HS-27A (cell line): Measurements from ENCODE around the gene LDLRAP1.

ENCODE experiments used
- DNase-seq: peaks from one replicate; pipeline ENCODE4 v3.0.0-alpha.2; 2012; ENCODE audit warnings: low read depth, missing footprints

The LDLRAP1 gene

DNA sequence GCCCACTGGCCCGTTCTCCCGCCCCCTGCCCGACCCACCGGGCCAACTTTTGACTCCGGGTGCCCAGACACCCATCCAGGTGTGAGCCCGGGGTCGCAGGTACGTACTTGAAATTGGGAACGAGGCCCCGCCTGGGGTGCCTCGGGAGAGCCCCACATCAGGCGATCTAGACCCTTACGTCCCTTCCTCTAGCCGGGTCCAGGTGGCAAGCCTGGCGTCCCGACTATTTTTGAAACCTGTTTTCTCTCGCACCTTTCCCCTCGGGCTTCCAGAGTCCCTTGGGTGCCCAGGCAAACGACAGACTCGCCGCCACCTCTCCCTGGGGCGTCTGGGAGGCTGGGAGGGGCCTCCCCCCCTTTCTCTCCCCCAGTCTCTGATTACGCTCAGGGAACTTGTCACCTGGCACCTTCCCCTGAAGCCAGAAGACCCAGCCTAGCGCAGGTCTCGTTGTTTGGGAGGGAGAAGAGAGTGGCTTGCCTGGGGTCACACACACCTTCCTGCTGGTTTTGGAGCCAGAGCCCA, 898 bp downstream of the LDLRAP1 start:
- no peak for DNase-seq

GRCh38 chr1:25544819-25545218, 1.4 kb downstream of the LDLRAP1 start:
- no peak for DNase-seq

GRCh38 chr1:25545767-25546166, 2.4 kb downstream of the LDLRAP1 start:
- DNase-seq: no peak

DNA sequence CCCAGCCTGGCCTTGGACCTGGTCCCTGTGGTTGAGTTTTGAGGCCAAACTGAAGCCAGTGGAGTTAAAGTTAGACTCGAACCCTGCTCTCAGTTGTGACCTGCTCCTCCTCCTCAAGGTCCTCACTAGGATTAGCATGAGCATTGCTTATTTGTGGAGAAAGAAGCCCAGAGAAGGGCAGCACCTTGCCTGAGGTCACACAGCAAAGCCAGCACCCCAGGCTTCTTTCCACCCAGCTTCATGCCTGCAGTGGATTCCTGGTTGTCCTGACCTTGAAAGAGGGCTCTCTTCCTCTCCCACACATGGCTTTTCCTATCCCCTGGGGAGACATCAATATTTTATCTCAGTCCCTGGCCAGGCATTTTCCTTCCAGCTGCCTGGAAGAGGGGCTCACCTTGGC, 2.8 kb downstream of the LDLRAP1 start:
- no peak for DNase-seq

- no peak for DNase-seq
These were observed 5.2 kb downstream of the LDLRAP1 start for GRCh38 chr1:25548601-25549000.

DNA sequence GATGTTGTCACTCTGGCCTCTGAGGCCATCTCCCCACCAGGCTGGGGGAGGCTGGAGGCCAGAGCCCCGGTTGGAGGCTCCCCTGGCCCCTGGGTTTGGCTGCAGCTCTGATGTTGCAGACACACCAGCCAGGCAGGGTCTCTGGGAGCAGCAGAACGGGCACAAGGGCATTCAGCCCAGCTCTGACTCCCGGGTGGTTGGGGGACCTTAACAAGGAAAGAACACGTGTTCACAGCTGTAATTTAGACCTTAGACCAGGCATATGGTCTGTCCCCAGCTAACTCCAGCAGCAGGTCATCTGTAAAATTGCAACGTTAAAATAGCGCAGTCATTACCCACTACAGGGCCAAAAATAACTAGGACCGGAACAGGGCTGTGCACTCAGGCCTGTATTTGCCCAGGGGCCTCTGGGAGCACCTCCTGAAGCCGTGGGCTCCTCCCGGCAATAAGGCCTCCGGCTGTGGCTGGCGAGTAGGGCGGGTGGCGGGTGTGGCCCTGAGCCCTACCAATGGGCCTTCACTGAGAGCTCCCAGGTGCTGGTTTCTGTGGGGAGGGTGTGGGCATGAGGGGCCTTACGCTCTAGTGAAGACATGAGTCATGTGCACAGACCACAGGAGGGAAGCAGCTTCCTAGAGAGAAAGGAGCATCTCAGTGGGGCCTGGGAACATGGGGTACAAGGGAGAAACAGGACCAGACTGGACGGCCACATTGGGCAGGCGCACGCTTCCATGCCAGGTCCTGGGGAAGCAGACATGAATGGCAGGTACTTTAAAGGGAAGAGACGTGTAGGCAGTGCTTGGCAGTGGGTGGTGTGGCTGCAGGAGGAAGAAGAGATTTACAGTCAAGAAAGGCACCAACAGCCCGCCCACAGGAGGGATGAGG, 6.1 kb downstream of the LDLRAP1 start:
- DNase-seq: peak; percentile 64

GRCh38 chr1:25550155-25550506, 6.7 kb downstream of the LDLRAP1 start:
- peak; percentile 64 for DNase-seq

GRCh38 chr1:25550683-25551310, 7.4 kb downstream of the LDLRAP1 start:
- peak; percentile 79 for DNase-seq

DNA sequence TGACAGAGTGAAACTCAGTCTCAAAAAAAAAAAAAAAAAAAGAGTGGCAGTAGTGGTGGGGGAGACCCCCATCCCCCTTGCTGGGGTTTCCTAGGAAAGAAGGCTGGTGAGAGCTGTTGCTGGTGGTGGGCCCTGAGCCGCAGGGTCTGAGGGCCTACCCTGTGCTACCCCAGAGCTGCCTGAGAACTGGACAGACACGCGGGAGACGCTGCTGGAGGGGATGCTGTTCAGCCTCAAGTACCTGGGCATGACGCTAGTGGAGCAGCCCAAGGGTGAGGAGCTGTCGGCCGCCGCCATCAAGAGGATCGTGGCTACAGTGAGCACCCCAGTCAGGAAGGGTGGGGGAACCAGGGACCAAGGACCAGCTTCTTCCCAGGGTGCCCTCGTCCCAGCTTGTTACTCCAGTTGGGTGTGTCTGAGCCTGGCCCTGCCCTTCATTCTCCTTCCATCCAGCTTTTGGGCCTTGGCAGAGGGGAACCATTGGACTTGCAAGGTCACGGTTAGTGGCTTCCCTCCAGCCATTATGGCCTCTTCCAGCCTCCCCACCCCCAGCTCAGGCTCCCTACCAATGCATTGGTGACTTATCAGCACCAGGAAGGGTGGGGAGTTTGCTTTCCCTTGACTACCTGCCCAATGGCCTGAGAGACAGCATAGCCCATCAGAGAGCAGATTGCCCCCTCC, 10.5 kb downstream of the LDLRAP1 start:
- DNase-seq: no peak

DNA sequence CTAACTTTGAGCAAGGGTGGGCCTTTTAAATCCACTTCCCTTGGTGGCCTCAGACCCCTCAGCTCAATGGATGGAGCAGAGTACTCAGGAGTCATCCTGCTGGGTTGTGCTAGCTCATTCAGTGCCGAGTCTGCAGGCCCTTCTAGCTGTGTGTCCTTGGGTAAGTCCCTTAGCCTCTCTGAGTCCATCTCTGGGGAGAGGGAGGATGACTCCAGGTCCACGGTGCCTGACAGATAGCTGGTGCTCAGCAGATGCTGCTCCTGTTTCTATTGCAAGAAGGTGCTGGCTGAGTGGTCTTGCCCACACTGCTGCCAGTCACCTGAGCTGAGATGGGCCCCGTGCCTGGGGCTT, 11.0 kb downstream of the LDLRAP1 start:
- no peak for DNase-seq

DNA sequence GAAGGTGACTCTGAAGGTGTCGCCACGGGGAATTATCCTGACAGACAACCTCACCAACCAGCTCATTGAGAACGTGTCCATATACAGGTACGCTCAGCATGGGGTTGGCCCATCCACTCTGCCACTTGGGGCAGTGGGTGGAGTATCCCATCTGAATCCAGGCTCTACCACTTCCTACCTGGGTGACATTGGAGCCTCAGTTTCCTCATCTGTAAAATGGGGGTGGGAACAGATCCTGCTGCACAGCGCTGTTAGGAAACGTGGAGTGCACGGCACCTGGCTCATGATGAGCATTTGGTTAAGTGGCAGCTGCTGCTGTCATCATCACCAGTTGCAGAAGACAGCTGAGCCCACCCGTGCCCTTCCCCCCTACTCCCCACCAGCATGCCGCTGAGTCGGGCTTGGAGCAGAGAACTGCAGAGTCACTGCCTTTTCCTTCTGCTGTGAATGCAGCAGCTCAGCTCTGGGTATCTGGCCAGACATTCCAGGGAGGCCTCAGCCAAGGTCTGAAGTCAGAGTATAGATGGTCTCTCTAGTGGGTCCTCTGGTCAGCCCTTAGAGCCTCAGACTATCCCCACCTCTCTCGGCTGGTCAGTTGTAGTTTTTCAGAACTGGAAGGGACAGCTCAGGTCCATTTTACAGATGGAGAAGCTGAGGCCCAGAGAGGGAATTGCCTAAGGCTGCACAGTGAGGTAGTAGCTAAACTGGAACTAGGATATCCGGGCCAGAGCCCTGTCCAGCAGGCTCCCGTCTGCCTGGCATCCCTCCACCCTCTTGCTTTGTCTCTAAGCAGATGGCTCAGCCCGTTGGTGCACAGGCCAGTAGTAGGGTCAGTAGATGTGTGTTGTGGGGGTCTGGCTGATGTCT, 11.7 kb downstream of the LDLRAP1 start:
- no peak for DNase-seq

DNA sequence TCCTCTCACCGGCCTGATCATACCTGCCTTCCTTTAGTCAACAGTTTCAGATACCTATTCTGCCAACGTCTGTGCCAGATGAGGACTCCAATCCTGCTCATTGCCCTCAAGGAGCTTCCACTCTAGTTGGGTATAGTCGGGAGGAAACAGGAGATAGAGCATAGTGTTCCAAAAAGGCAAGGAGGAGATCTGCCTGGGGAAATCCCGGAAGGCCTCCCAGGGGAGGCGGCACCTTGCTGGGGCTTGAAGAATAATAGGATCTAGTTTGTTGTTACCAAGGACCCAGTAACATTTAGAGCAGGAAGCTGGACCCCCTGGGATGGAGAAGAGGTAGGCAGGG, 12.3 kb downstream of the LDLRAP1 start:
- no peak for DNase-seq

- no peak for DNase-seq
These were observed 12.8 kb downstream of the LDLRAP1 start for GRCh38 chr1:25556132-25556670.

DNA sequence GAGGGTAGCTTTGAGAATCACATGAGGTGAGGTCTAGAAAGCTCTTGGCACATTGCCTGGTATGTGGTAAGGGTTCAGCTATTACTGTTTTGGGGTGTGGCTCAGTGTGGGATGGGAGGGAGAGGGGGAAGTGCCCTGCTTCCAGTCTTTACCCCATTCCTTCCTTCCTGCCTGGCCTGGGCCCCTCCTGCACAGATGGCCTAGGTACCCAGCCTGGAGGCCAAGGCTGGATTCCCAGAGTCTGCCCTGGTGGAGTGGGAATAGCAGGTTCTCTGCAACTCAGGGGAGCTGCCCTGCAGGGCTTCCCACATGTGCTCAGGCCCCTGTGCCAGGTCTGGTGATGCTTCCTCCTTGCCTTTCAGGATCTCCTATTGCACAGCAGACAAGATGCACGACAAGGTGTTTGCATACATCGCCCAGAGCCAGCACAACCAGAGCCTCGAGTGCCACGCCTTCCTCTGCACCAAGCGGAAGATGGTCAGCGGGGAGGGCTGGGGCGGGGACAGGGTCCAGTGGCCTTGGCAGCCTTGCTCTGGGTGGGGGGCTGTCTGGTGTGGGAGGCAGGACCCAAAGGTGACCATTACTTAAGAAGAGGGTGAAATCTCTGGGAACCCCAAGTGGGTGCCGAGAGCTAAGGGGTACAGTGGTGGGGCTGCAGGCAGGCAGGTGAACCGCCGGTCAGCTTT, 13.5 kb downstream of the LDLRAP1 start:
- DNase-seq: peak; percentile 71

- DNase-seq: no peak
These were observed 14.1 kb downstream of the LDLRAP1 start for GRCh38 chr1:25557543-25557942.

DNA sequence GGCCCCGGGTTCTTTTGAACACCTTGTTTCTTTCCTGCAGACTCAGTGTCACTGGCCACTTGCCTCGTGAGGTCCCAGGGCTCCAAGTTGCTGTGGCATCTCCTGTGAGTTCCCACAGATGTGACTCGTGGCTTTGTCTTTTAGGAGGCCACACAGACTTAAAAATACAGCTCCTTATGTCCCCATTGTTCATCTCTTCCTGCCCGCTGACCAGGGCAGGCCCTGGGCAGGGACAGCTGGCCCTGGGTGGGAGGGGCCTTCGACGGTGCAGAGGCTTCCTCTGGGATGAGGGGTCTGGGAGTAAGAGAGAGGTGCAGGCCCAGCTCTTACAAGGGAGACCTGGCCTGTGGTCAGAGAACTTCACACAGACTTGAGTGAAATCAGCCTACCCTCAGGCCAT, 15.6 kb downstream of the LDLRAP1 start:
- no peak for DNase-seq

GRCh38 chr1:25560001-25560400, 16.6 kb downstream of the LDLRAP1 start:
- DNase-seq: no peak

GRCh38 chr1:25560788-25561187, 17.4 kb downstream of the LDLRAP1 start:
- no peak for DNase-seq

- no peak for DNase-seq
These were observed 18.2 kb downstream of the LDLRAP1 start for GRCh38 chr1:25561421-25562100.

DNA sequence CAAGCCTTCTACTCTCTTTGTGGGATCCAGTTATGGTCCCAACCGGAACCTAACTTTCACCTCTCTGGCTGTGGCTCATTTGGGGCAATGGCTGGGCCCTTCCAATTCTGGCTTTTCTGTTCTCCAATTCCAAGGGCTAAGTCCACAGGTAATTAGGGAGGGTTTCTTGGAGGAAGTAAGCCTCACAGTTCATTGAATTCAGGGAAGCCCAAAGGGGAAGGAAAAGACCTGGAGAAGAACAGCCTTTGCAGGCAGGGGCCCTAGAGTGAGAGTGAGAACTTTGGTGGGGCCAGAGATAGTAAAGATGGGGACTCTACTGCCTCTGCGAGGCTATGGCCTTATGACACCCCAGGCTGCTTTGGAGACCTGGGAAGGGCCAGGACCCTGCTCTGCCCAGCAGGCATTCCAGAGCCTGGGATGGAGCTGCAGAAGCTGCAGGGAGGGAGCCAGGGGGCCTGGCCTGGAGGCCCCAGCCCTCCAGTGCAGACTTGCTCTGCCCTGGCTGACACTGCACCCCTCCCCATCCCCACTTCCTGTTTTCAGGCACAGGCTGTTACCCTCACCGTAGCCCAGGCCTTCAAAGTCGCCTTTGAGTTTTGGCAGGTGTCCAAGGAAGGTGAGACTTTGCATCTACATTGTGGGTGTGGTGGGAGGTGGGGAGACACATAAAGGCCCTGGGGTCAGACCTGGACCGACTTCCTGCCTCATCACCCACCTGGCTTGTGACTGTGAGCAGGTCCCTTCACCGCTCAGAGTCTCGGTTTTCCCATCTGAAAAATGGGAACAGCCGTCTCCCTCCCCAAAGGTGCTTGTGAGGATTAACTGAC, 18.9 kb downstream of the LDLRAP1 start:
- DNase-seq: no peak
